Progenitor cell of endocrine pancreas (in vitro differentiated cells): ENCODE results near the gene SDHAF1. TPM values are rescaled to one million over a fixed set of nuclear protein-coding genes. Genes with fewer than 3 reads are reported as not detected.

ENCODE experiments used
- DNase-seq: peaks from one replicate; pipeline ENCODE4 v3.0.0; 2021; ENCODE audit warnings: low spot score; ENCODE audit not compliant: unreplicated experiment
- H3K27ac Mint-ChIP-seq: 2 replicates; pipeline ENCODE4 v1.8.0; 2021; ENCODE audit warnings: mild to moderate bottlenecking, moderate library complexity, mixed read lengths
- H3K27me3 Mint-ChIP-seq: 2 replicates; pipeline ENCODE4 v1.8.0; 2021; ENCODE audit warnings: mixed read lengths
- H3K36me3 Mint-ChIP-seq: 2 replicates; pipeline ENCODE4 v1.8.0; 2022; ENCODE audit warnings: mixed read lengths; ENCODE audit not compliant: insufficient read depth
- H3K4me1 Mint-ChIP-seq: 2 replicates; pipeline ENCODE4 v1.8.0; 2021; ENCODE audit warnings: low read depth, mixed read lengths
- H3K4me3 Mint-ChIP-seq: 2 replicates; pipeline ENCODE4 v1.8.0; 2021; ENCODE audit warnings: low read depth, mild to moderate bottlenecking, moderate library complexity, mixed read lengths
- H3K9me3 Mint-ChIP-seq: 2 replicates; pipeline ENCODE4 v1.8.0; 2021; ENCODE audit warnings: low read depth, mixed read lengths
- CTCF ChIP-seq: fragments of 200-600 bp; sonication (generic); IDR thresholded peaks from one replicate; pipeline ENCODE4 v1.5.0; 2021; ENCODE audit warnings: antibody characterized with exemption, mild to moderate bottlenecking; ENCODE audit not compliant: unreplicated experiment
- total RNA-seq: library from RNA; stranded (reverse); gene quantifications from 2 replicates; pipeline ENCODE4 v1.2.1, GENCODE V29; 2021

Gene SDHAF1
- total RNA-seq, 1 donor from 2014 or later: 14.4 TPM

- Mint-ChIP-seq H3K27me3 (peaks cover 23% of the 10 kb centered on the region), H3K36me3 (no peaks in the 10 kb centered on the region), H3K4me1 (no peaks in the 10 kb centered on the region), H3K9me3 (no peaks in the 10 kb centered on the region), H3K27ac (no peak overlapping the region), H3K4me3 (no peak overlapping the region)
- no peak for TF ChIP-seq CTCF
- DNase-seq: no peak
These were observed 28.2 kb upstream of the SDHAF1 start for GRCh38 chr19:35966771-35967170.

- no peaks in the 10 kb centered on the region for H3K9me3 Mint-ChIP-seq
- no peak for TF ChIP-seq CTCF
- no peak overlapping the region for H3K4me3 Mint-ChIP-seq
- no peaks in the 10 kb centered on the region for H3K4me1 Mint-ChIP-seq
- DNase-seq: no peak
- peaks cover 27% of the 10 kb centered on the region for H3K27me3 Mint-ChIP-seq
- H3K36me3 Mint-ChIP-seq: no peaks in the 10 kb centered on the region
- H3K27ac Mint-ChIP-seq: no peak overlapping the region
These were observed 21.5 kb upstream of the SDHAF1 start for GRCh38 chr19:35973487-35973886.

GRCh38 chr19:35975608-35976214 is 19.3 kb upstream of the SDHAF1 start:
- DNase-seq: peak; percentile 31
- Mint-ChIP-seq H3K9me3 (no peaks in the 10 kb centered on the region), H3K4me1 (no peaks in the 10 kb centered on the region), H3K36me3 (no peaks in the 10 kb centered on the region), H3K4me3 (no peak overlapping the region), H3K27ac (no peak overlapping the region), H3K27me3 (peaks cover 31% of the 10 kb centered on the region)
- TF ChIP-seq CTCF: no peak

- Mint-ChIP-seq H3K4me3 (no peak overlapping the region), H3K27me3 (peaks cover 45% of the 10 kb centered on the region), H3K27ac (no peak overlapping the region), H3K36me3 (no peaks in the 10 kb centered on the region), H3K9me3 (no peaks in the 10 kb centered on the region), H3K4me1 (no peaks in the 10 kb centered on the region)
- DNase-seq: no peak
- TF ChIP-seq CTCF: peak; percentile 40
These were observed 17.4 kb upstream of the SDHAF1 start for GRCh38 chr19:35977446-35978222.

- no peaks in the 10 kb centered on the region for H3K4me1 Mint-ChIP-seq
- no peak for TF ChIP-seq CTCF
- no peak overlapping the region for H3K27ac Mint-ChIP-seq
- no peak for DNase-seq
- H3K9me3 Mint-ChIP-seq: no peaks in the 10 kb centered on the region
- no peaks in the 10 kb centered on the region for H3K36me3 Mint-ChIP-seq
- H3K27me3 Mint-ChIP-seq: peaks cover 52% of the 10 kb centered on the region
- no peak overlapping the region for H3K4me3 Mint-ChIP-seq
These were observed 16.7 kb upstream of the SDHAF1 start for GRCh38 chr19:35978271-35978670.
